Stimulated activated naive B cell treated with anti-CD40 and anti-IgM and Interleukin-4, amounts not matched to agents 10 μg/mL and 1 μg/mL and 100 μg/mL, for 72 hours (primary cell): ENCODE measurements around the gene PLD6.
"Not testable (repeated sequence)": the region's sequence is repeated elsewhere in the genome, so short reads cannot be mapped to it uniquely, and the experiment has no call there.

Experiments
- ATAC-seq, 2 donors: fragments of 150-1000 bp; cut with Tn5 transposase; replicated peaks; 2 replicates each; pipeline ENCODE4 v1.10.0; 2021; ENCODE audit warnings: moderate library complexity in 1 of 2
- DNase-seq: peaks from one replicate; pipeline ENCODE4 v3.0.0; 2021
- H3K27ac Mint-ChIP-seq: one replicate; pipeline ENCODE4 v1.8.0; 2022; ENCODE audit warnings: mild to moderate bottlenecking, mixed read lengths
- H3K27me3 Mint-ChIP-seq, 2 donors: one replicate each; pipeline ENCODE4 v1.8.0; 2022; ENCODE audit warnings: mixed read lengths in 2 of 2
- H3K36me3 Mint-ChIP-seq, 2 donors: one replicate each; pipeline ENCODE4 v1.8.0; 2022; ENCODE audit warnings: mixed read lengths in 2 of 2, mild to moderate bottlenecking in 1 of 2
- H3K4me1 Mint-ChIP-seq, 2 donors: one replicate each; pipeline ENCODE4 v1.8.0; 2022; ENCODE audit warnings: mixed read lengths in 2 of 2, mild to moderate bottlenecking in 1 of 2
- H3K4me3 Mint-ChIP-seq, 2 donors: one replicate each; pipeline ENCODE4 v1.8.0; 2022; ENCODE audit warnings: mild to moderate bottlenecking in 2 of 2, mixed read lengths in 2 of 2, moderate library complexity in 1 of 2
- H3K9me3 Mint-ChIP-seq, 2 donors: one replicate each; pipeline ENCODE4 v1.8.0; 2022; ENCODE audit warnings: mixed read lengths in 2 of 2, mild to moderate bottlenecking in 1 of 2

PLD6 gene

GRCh38 chr17:17206124-17206912 is at the start of gene PLD6:
Gene PLD6, minus strand, starts transcription at chr17:17206333. Its CDS starts 47 bp downstream, at chr17:17206286.
- H3K9me3 Mint-ChIP-seq, result peaks cover 0 to 5% of the 10 kb centered on the region in 2 donors
- DNase-seq (peak; percentile 94), ATAC-seq (peak; percentile 75 to 85)
- H3K36me3 Mint-ChIP-seq, result peaks cover 26 to 33% of the 10 kb centered on the region in 2 donors
- no peaks in the 10 kb centered on the region for H3K27me3 Mint-ChIP-seq
- H3K4me1 Mint-ChIP-seq, result peaks cover 17 to 32% of the 10 kb centered on the region in 2 donors
- peak within 1 kb of the TSS; percentile 97 for H3K27ac Mint-ChIP-seq
- peak within 1 kb of the TSS; percentile 87 to 89 for H3K4me3 Mint-ChIP-seq

GRCh38 chr17:17255689-17256088 is 49.6 kb upstream of the PLD6 start:
- H3K36me3 Mint-ChIP-seq, result peaks cover 44 to 54% of the 10 kb centered on the region in 2 donors
- DNase-seq, H3K9me3 Mint-ChIP-seq, H3K27ac Mint-ChIP-seq, H3K27me3 Mint-ChIP-seq, ATAC-seq, H3K4me1 Mint-ChIP-seq, H3K4me3 Mint-ChIP-seq: not testable (repeated sequence)

GRCh38 chr17:17254036-17254435 is 47.9 kb upstream of the PLD6 start:
- no peaks in the 10 kb centered on the region for H3K4me1 Mint-ChIP-seq
- H3K27ac Mint-ChIP-seq, result no peak overlapping the region
- no peaks in the 10 kb centered on the region for H3K9me3 Mint-ChIP-seq
- H3K36me3 Mint-ChIP-seq, result peaks cover 37 to 44% of the 10 kb centered on the region in 2 donors
- no peak for ATAC-seq
- DNase-seq, result no peak
- no peak overlapping the region for H3K4me3 Mint-ChIP-seq
- H3K27me3 Mint-ChIP-seq, result no peaks in the 10 kb centered on the region

GRCh38 chr17:17253406-17253805 is 47.3 kb upstream of the PLD6 start:
- peaks cover 31 to 39% of the 10 kb centered on the region in 2 donors for H3K36me3 Mint-ChIP-seq
- no peak overlapping the region for H3K4me3 Mint-ChIP-seq
- ATAC-seq (no peak), DNase-seq (no peak)
- H3K27ac Mint-ChIP-seq, result no peak overlapping the region
- no peaks in the 10 kb centered on the region for H3K4me1 Mint-ChIP-seq
- no peaks in the 10 kb centered on the region for H3K27me3 Mint-ChIP-seq
- H3K9me3 Mint-ChIP-seq, result no peaks in the 10 kb centered on the region

- ATAC-seq (no peak), DNase-seq (no peak)
- Mint-ChIP-seq H3K4me3 (no peak overlapping the region), H3K4me1 (no peaks in the 10 kb centered on the region), H3K27ac (no peak overlapping the region), H3K27me3 (no peaks in the 10 kb centered on the region), H3K36me3 (peaks cover 27 to 34% of the 10 kb centered on the region in 2 donors), H3K9me3 (no peaks in the 10 kb centered on the region)
Measured at GRCh38 chr17:17252149-17252661, 46.1 kb upstream of the PLD6 start.

- H3K27ac Mint-ChIP-seq, result peak overlapping the region; percentile 51
- no peaks in the 10 kb centered on the region for H3K27me3 Mint-ChIP-seq
- no peaks in the 10 kb centered on the region for H3K9me3 Mint-ChIP-seq
- H3K36me3 Mint-ChIP-seq, result peaks cover 12% of the 10 kb centered on the region in 2 donors
- ATAC-seq (no peak), DNase-seq (no peak)
- no peak overlapping the region for H3K4me3 Mint-ChIP-seq
- H3K4me1 Mint-ChIP-seq, result no peaks in the 10 kb centered on the region
Measured at GRCh38 chr17:17246879-17247278, 40.7 kb upstream of the PLD6 start.

GRCh38 chr17:17243163-17243562 is 37.0 kb upstream of the PLD6 start:
- Mint-ChIP-seq H3K27me3 (no peaks in the 10 kb centered on the region), H3K36me3 (peaks cover 6 to 11% of the 10 kb centered on the region in 2 donors), H3K4me1 (peaks cover 0 to 2% of the 10 kb centered on the region in 2 donors), H3K9me3 (no peaks in the 10 kb centered on the region), H3K27ac (peak overlapping the region; percentile 37), H3K4me3 (no peak overlapping the region)
- DNase-seq, result no peak
- no peak for ATAC-seq

GRCh38 chr17:17242246-17242645 is 36.1 kb upstream of the PLD6 start:
- no peaks in the 10 kb centered on the region for H3K9me3 Mint-ChIP-seq
- H3K4me3 Mint-ChIP-seq, result no peak overlapping the region
- H3K27ac Mint-ChIP-seq, result no peak overlapping the region
- no peaks in the 10 kb centered on the region for H3K27me3 Mint-ChIP-seq
- H3K36me3 Mint-ChIP-seq, result peaks cover 4 to 10% of the 10 kb centered on the region in 2 donors
- H3K4me1 Mint-ChIP-seq, result peaks cover 0 to 2% of the 10 kb centered on the region in 2 donors
- no peak for DNase-seq
- ATAC-seq, result no peak

GRCh38 chr17:17241656-17242055 is 35.5 kb upstream of the PLD6 start:
- Mint-ChIP-seq H3K27ac (no peak overlapping the region), H3K36me3 (peaks cover 0 to 7% of the 10 kb centered on the region in 2 donors), H3K27me3 (no peaks in the 10 kb centered on the region), H3K9me3 (no peaks in the 10 kb centered on the region), H3K4me1 (peaks cover 0 to 2% of the 10 kb centered on the region in 2 donors), H3K4me3 (no peak overlapping the region)
- no peak for DNase-seq
- ATAC-seq, result no peak

GRCh38 chr17:17239832-17240231 is 33.7 kb upstream of the PLD6 start:
- H3K36me3 Mint-ChIP-seq, result peaks cover 0 to 14% of the 10 kb centered on the region in 2 donors
- ATAC-seq (no peak), DNase-seq (no peak)
- no peak overlapping the region for H3K27ac Mint-ChIP-seq
- peaks cover 15% of the 10 kb centered on the region in 2 donors for H3K4me1 Mint-ChIP-seq
- no peaks in the 10 kb centered on the region for H3K9me3 Mint-ChIP-seq
- H3K4me3 Mint-ChIP-seq, result no peak overlapping the region
- no peaks in the 10 kb centered on the region for H3K27me3 Mint-ChIP-seq

- ATAC-seq (peak; percentile 92 to 94), DNase-seq (peak; percentile 82)
- H3K4me1 Mint-ChIP-seq, result peaks cover 15 to 22% of the 10 kb centered on the region in 2 donors
- H3K36me3 Mint-ChIP-seq, result peaks cover 2 to 18% of the 10 kb centered on the region in 2 donors
- peak within 1 kb of the TSS; percentile 100 for H3K27ac Mint-ChIP-seq
- peak within 1 kb of the TSS; percentile 94 to 98 for H3K4me3 Mint-ChIP-seq
- H3K9me3 Mint-ChIP-seq, result no peaks in the 10 kb centered on the region
- H3K27me3 Mint-ChIP-seq, result no peaks in the 10 kb centered on the region
Measured at GRCh38 chr17:17237026-17237799, 31.1 kb upstream of the PLD6 start, which contains the start of gene FLCN. Gene FLCN, minus strand, starts transcription at chr17:17237168. Its CDS starts 9,031 bp downstream, at chr17:17228137.

- Mint-ChIP-seq H3K9me3 (no peaks in the 10 kb centered on the region), H3K27me3 (no peaks in the 10 kb centered on the region), H3K4me3 (peak overlapping the region; percentile 94 to 98), H3K4me1 (peaks cover 18 to 24% of the 10 kb centered on the region in 2 donors), H3K27ac (peak overlapping the region; percentile 100), H3K36me3 (peaks cover 10 to 22% of the 10 kb centered on the region in 2 donors)
- no peak for DNase-seq
- ATAC-seq, result peak; percentile 22 to 23
Measured at GRCh38 chr17:17236295-17237025, 30.3 kb upstream of the PLD6 start.

GRCh38 chr17:17235212-17236174 is 29.4 kb upstream of the PLD6 start:
- Mint-ChIP-seq H3K36me3 (peaks cover 14 to 27% of the 10 kb centered on the region in 2 donors), H3K9me3 (no peaks in the 10 kb centered on the region), H3K27ac (peak overlapping the region; percentile 100), H3K27me3 (no peaks in the 10 kb centered on the region), H3K4me3 (peak overlapping the region; percentile 94 to 98), H3K4me1 (peaks cover 18 to 24% of the 10 kb centered on the region in 2 donors)
- ATAC-seq, result no peak
- no peak for DNase-seq
